SU-DHL-6 (cell line): ENCODE measurements around the gene RDH8.

ENCODE experiments used
- CTCF ChIP-seq: fragments of 200-600 bp; sonication (generic); IDR thresholded peaks from one replicate; pipeline ENCODE4 v1.5.1; 2017; ENCODE audit warnings: antibody characterized with exemption, mild to moderate bottlenecking, low read length, moderate library complexity; ENCODE audit not compliant: insufficient read depth, poor library complexity, severe bottlenecking
- EZH2phosphoT487 ChIP-seq: fragments of 200-600 bp; sonication (generic), shearing (Covaris generic); conservative IDR thresholded peaks from 2 replicates; pipeline ENCODE4 v1.6.1; 2018; ENCODE audit warnings: mild to moderate bottlenecking, antibody characterized with exemption, low read length, moderate library complexity, mixed read lengths

- TF ChIP-seq CTCF (no peak), EZH2phosphoT487 (no peak)
Observed at GRCh38 chr19:10005632-10006334, 7.5 kb upstream of the RDH8 start.
